Upper lobe of left lung (tissue), 6 donors: ENCODE data around the gene CARD11. TPM values are rescaled to one million over a fixed set of nuclear protein-coding genes. Genes with fewer than 3 reads are reported as not detected.

Experiments
- ATAC-seq, 2 donors: fragments of 200-7000 bp; cut with Tn5 transposase; one replicate each; pipeline ENCODE4 v1.9.1; 2022; ENCODE audit warnings: mild to moderate bottlenecking in 2 of 2, moderate library complexity in 2 of 2; ENCODE audit not compliant: low FRiP score in 2 of 2
- DNase-seq, 2 donors: peaks; one replicate each; pipeline ENCODE4 v3.0.0-alpha.2; 2019 to 2020
- H3K27ac ChIP-seq, 4 donors: fragments of 200-600 bp; sonication (generic); one replicate each; pipeline ENCODE4 v1.5.1; 2016 to 2019
- H3K27me3 ChIP-seq, 4 donors: fragments of 200-600 bp; sonication (generic); one replicate each; pipeline ENCODE4 v1.5.1; 2017 to 2019
- H3K36me3 ChIP-seq, 4 donors: fragments of 200-600 bp; sonication (generic); one replicate each; pipeline ENCODE4 v1.5.1; 2016 to 2019
- H3K4me1 ChIP-seq, 4 donors: fragments of 200-600 bp; sonication (generic); one replicate each; pipeline ENCODE4 v1.5.1; 2018 to 2019
- H3K4me3 ChIP-seq, 4 donors: fragments of 200-600 bp; sonication (generic); one replicate each; pipeline ENCODE4 v1.5.1; 2017 to 2019; ENCODE audit warnings: mild to moderate bottlenecking in 2 of 4, moderate library complexity in 1 of 4
- H3K9me3 ChIP-seq, 4 donors: fragments of 200-600 bp; sonication (generic); one replicate each; pipeline ENCODE4 v1.5.1; 2018 to 2019
- EP300 ChIP-seq, 4 donors: sonication (generic); formaldehyde crosslinking; IDR thresholded peaks; one replicate each; pipeline ENCODE4 v1.5.1; 2017; ENCODE audit warnings: antibody characterized with exemption in 4 of 4, control low read depth in 2 of 4
- POLR2A ChIP-seq, 4 donors: fragments of 450-650 bp; IDR thresholded peaks; one replicate each; pipeline ENCODE4 v1.5.1; 2016 to 2017; ENCODE audit warnings: antibody characterized with exemption in 4 of 4, mild to moderate bottlenecking in 2 of 4
- POLR2AphosphoS5 ChIP-seq, 2 donors: sonication (generic); formaldehyde crosslinking; IDR thresholded peaks; one replicate each; pipeline ENCODE4 v1.5.1; 2017; ENCODE audit warnings: antibody characterized with exemption in 2 of 2
- WGBS, 2 donors: methylation state at CpG; one replicate each; pipeline ENCODE4 v1.1.5; 2017 to 2018; 5-methylcytosine and 5-hydroxymethylcytosine counted together
- total RNA-seq, 6 donors: library from RNA; depleted of rRNA in 4 of 6; stranded (reverse); fragments of >200 nt in 4 of 6; gene quantifications; one replicate each; pipeline versions ENCODE4 v1.1.0 to v1.2.1, GENCODE V29; 2016 to 2021
- TF ChIP-seq, protein P1 (sequence below), 6 experiments: fragments of 450-650 bp in 4 of 6; fragments of 200-600 bp in 2 of 6; sonication (generic) in 2 of 6; IDR thresholded peaks; one replicate each; pipeline ENCODE4 v1.5.1; 2016 to 2019; ENCODE audit warnings: antibody characterized with exemption in 6 of 6
- donor health status: DM: no; HTN: no; CAD: no; lungs with moderate emphysema.
- donor health status: DM: no; HTN: yes; CAD: no; lungs with severe emphysema.

CARD11 gene
- total RNA-seq, 6 donors from 2014 or later, result 2.8 to 16.8 (median 6.8) TPM

DNA sequence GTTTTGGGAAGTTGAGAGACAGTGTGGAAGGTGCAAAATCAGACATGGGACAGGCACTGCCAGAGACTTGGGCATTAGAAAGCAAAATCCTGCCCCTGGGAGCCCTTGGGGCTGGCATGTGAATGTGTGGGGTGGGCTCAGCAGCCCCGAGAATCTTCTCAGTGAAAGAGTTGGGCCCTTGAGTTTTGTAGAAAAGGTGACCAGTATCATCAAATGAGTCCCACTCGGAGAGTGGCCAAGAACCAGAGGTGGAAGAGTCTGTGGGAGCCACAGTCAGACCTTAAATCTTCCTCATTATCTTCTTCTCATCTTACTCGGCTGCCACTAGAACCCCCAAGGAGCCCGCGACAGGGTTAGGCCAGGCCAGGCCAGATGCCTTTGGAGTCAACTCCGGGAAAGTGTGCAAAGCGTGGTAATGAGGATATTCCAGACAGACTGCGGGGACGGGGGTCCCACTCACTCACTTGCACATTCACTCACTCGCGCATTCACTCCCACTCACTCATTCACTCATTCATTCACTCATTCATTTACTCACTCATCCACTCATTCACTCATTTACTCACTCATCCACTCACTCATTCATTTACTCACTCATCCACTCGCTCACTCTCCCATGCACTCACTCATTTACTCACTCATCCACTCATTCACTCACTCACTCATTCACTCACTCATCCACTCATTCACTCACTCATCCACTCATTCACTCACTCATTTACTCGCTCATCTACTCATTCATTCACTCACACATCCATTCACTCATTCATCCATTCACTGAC is 74.9 kb downstream of the CARD11 start:
- H3K4me3 ChIP-seq, result no peak overlapping the region
- H3K36me3 ChIP-seq, result no peaks in the 10 kb centered on the region
- H3K9me3 ChIP-seq, result peaks cover 4 to 16% (median 10%) of the 10 kb centered on the region in 4 donors
- no peaks in the 10 kb centered on the region for H3K4me1 ChIP-seq
- DNase-seq, result peak in 1 of 2 donors; percentile 15
- ATAC-seq, result no peak
- no peak overlapping the region for H3K27ac ChIP-seq
- no peaks in the 10 kb centered on the region for H3K27me3 ChIP-seq
- TF ChIP-seq POLR2A (IDR thresholded peaks at IDR 0.05), result no peak
- no peak for TF ChIP-seq EP300 (IDR thresholded peaks at IDR 0.05)
- no peak for TF ChIP-seq POLR2AphosphoS5 (IDR thresholded peaks at IDR 0.05)
- TF ChIP-seq, protein P1, sequence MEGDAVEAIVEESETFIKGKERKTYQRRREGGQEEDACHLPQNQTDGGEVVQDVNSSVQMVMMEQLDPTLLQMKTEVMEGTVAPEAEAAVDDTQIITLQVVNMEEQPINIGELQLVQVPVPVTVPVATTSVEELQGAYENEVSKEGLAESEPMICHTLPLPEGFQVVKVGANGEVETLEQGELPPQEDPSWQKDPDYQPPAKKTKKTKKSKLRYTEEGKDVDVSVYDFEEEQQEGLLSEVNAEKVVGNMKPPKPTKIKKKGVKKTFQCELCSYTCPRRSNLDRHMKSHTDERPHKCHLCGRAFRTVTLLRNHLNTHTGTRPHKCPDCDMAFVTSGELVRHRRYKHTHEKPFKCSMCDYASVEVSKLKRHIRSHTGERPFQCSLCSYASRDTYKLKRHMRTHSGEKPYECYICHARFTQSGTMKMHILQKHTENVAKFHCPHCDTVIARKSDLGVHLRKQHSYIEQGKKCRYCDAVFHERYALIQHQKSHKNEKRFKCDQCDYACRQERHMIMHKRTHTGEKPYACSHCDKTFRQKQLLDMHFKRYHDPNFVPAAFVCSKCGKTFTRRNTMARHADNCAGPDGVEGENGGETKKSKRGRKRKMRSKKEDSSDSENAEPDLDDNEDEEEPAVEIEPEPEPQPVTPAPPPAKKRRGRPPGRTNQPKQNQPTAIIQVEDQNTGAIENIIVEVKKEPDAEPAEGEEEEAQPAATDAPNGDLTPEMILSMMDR (IDR thresholded peaks at IDR 0.05), result no peak
- WGBS, 2 donors, result 87 to 90% methylated on average over 13 of the region's 13 CpGs

DNA sequence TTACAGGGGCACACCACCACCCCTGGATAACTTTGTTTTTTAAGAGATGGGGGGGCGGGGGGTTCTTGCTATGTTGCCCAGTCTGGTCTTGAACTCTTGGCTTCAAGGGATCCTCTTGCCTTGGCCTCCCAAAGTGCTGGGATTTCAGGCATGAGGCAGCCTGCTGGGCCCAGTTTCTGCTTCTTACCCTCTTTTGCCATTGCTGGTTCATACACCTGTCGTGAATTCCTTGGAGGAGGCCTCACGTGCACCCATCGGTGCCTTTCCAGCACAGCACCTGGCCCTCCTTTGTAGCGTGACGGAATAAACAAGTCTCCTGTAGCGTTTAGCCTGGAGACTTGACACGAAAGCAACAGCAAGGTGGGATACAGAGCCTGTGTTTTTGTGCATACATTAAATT is 75.5 kb downstream of the CARD11 start:
- ATAC-seq (no peak), DNase-seq (peak in 1 of 2 donors; percentile 12)
- Histone ChIP-seq H3K27ac (no peak overlapping the region), H3K4me1 (no peaks in the 10 kb centered on the region), H3K27me3 (no peaks in the 10 kb centered on the region), H3K4me3 (no peak overlapping the region), H3K36me3 (no peaks in the 10 kb centered on the region), H3K9me3 (peaks cover 4 to 16% (median 10%) of the 10 kb centered on the region in 4 donors)
- WGBS, 2 donors, result 87 to 91% methylated on average over 8 of the region's 8 CpGs
- TF ChIP-seq, protein P1 (IDR thresholded peaks at IDR 0.05), result no peak
- TF ChIP-seq POLR2A (IDR thresholded peaks at IDR 0.05), result no peak
- TF ChIP-seq EP300 (IDR thresholded peaks at IDR 0.05), result no peak
- no peak for TF ChIP-seq POLR2AphosphoS5 (IDR thresholded peaks at IDR 0.05)

DNA sequence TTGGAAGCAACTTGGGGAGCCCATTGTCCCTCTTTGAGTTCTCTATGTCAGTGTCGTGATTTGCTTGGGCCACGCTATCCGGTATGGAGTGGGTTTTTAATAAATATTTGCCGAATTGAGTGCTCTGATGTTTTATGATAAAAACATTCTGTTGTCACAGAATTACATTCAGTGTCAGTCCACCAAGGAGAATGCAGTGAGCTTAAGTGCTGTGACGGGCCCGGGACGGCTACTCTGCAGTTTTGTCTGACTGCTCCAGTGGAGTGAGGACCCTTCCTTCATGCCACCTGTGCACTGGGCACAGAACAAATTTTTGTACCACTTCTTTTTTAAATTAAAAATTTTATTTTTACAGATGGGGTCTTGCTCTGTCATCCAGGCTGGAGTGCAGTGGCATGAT is 76.0 kb downstream of the CARD11 start:
- DNase-seq (no peak), ATAC-seq (no peak)
- H3K9me3 ChIP-seq, result peaks cover 4 to 16% (median 10%) of the 10 kb centered on the region in 4 donors
- WGBS, 2 donors, result 85 to 88% methylated on average over 7 of the region's 7 CpGs
- H3K36me3 ChIP-seq, result no peaks in the 10 kb centered on the region
- H3K27me3 ChIP-seq, result no peaks in the 10 kb centered on the region
- H3K4me1 ChIP-seq, result no peaks in the 10 kb centered on the region
- no peak overlapping the region for H3K27ac ChIP-seq
- H3K4me3 ChIP-seq, result no peak overlapping the region
- no peak for TF ChIP-seq EP300 (IDR thresholded peaks at IDR 0.05)
- no peak for TF ChIP-seq POLR2AphosphoS5 (IDR thresholded peaks at IDR 0.05)
- TF ChIP-seq, protein P1 (IDR thresholded peaks at IDR 0.05), result no peak
- TF ChIP-seq POLR2A (IDR thresholded peaks at IDR 0.05), result no peak

DNA sequence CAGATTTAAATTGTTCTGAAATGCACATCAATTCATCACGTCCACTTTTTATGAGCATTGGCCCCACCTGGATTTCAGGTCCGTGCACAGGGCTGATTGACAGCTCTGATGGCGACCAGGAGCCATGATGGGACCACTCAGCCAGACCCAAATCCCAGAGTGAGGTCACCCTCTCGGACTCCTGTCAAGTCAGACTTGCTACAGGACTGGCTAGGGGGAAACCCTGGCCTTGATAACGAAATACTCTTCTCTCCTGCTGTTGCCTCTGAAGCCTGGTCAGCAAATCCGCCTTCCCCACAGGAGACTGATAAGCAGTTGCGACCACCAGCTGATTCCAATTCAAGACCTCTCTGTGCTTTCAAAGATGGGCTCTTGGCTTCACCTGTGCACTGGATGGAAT is 76.4 kb downstream of the CARD11 start:
- no peak for ATAC-seq
- peak in 1 of 2 donors; percentile 14 for DNase-seq

More for the DNA sequence above, 76.4 kb downstream of the CARD11 start:
- Histone ChIP-seq H3K4me3 (no peak overlapping the region), H3K36me3 (no peaks in the 10 kb centered on the region), H3K27me3 (no peaks in the 10 kb centered on the region), H3K9me3 (peaks cover 4 to 16% (median 10%) of the 10 kb centered on the region in 4 donors), H3K27ac (no peak overlapping the region), H3K4me1 (no peaks in the 10 kb centered on the region)
- TF ChIP-seq, protein P1 (IDR thresholded peaks at IDR 0.05), result no peak
- TF ChIP-seq EP300 (IDR thresholded peaks at IDR 0.05) (no peak), POLR2A (IDR thresholded peaks at IDR 0.05) (no peak), POLR2AphosphoS5 (IDR thresholded peaks at IDR 0.05) (no peak)
- WGBS, 2 donors, result 81 to 86% methylated on average over 7 of the region's 7 CpGs
